SK-N-SH (cell line): ENCODE results near the gene IGSF3.

Experiments used
- CHD2 ChIP-seq: fragments of 150-350 bp; IDR thresholded peaks from 2 replicates; pipeline ENCODE4 v1.6.1; 2018; ENCODE audit warnings: low read length; ENCODE audit not compliant: partially characterized antibody
- CTCF ChIP-seq: fragments of 200-600 bp; sonication (generic); IDR thresholded peaks from 2 replicates; pipeline ENCODE4 v1.6.1; 2017; ENCODE audit warnings: antibody characterized with exemption, mild to moderate bottlenecking, moderate library complexity
- ELF1 ChIP-seq: IDR thresholded peaks from 2 replicates; pipeline ENCODE4 v1.4.0; 2012
- EP300 ChIP-seq, 2 experiments: IDR thresholded peaks; 2 replicates each; pipeline versions ENCODE4 v1.4.0 to v1.6.1; 2012; ENCODE audit warnings: borderline replicate concordance in 1 of 2, low read depth in 1 of 2, low read length in 1 of 2
- EZH2phosphoT487 ChIP-seq: fragments of 200-600 bp; sonication (generic); IDR thresholded peaks from 2 replicates; pipeline ENCODE4 v1.6.1; 2017; ENCODE audit warnings: low read depth, mixed run types, mild to moderate bottlenecking, antibody characterized with exemption, moderate library complexity, borderline replicate concordance
- FOSL2 ChIP-seq: IDR thresholded peaks from 2 replicates; pipeline ENCODE4 v1.4.0; 2012; ENCODE audit warnings: low read depth, mild to moderate bottlenecking, moderate library complexity, borderline replicate concordance
- IRF3 ChIP-seq: fragments of 150-350 bp; IDR thresholded peaks from 2 replicates; pipeline ENCODE4 v1.6.1; 2016; ENCODE audit warnings: mild to moderate bottlenecking, low read depth, low read length
- MXI1 ChIP-seq: IDR thresholded peaks from 2 replicates; pipeline ENCODE4 v1.6.1; 2012; ENCODE audit warnings: mild to moderate bottlenecking, low read depth, low read length, improper control_type of control experiment
- TAF1 ChIP-seq: IDR thresholded peaks from 2 replicates; pipeline ENCODE4 v1.6.1; 2012; ENCODE audit warnings: low read depth, mild to moderate bottlenecking, low read length, moderate library complexity, borderline replicate concordance
- TCF12 ChIP-seq: IDR thresholded peaks from 2 replicates; pipeline ENCODE4 v1.4.0; 2012
- TEAD4 ChIP-seq: IDR thresholded peaks from 2 replicates; pipeline ENCODE4 v1.4.0; 2012; ENCODE audit warnings: mild to moderate bottlenecking, borderline replicate concordance; ENCODE audit not compliant: insufficient read depth
- USF1 ChIP-seq: IDR thresholded peaks from 2 replicates; pipeline ENCODE4 v1.4.0; 2012; ENCODE audit warnings: low read depth, borderline replicate concordance
- USF2 ChIP-seq: fragments of 150-350 bp; IDR thresholded peaks from 2 replicates; pipeline ENCODE4 v1.6.1; 2017; ENCODE audit warnings: antibody characterized with exemption, low read length, low read depth, borderline replicate concordance

DNA sequence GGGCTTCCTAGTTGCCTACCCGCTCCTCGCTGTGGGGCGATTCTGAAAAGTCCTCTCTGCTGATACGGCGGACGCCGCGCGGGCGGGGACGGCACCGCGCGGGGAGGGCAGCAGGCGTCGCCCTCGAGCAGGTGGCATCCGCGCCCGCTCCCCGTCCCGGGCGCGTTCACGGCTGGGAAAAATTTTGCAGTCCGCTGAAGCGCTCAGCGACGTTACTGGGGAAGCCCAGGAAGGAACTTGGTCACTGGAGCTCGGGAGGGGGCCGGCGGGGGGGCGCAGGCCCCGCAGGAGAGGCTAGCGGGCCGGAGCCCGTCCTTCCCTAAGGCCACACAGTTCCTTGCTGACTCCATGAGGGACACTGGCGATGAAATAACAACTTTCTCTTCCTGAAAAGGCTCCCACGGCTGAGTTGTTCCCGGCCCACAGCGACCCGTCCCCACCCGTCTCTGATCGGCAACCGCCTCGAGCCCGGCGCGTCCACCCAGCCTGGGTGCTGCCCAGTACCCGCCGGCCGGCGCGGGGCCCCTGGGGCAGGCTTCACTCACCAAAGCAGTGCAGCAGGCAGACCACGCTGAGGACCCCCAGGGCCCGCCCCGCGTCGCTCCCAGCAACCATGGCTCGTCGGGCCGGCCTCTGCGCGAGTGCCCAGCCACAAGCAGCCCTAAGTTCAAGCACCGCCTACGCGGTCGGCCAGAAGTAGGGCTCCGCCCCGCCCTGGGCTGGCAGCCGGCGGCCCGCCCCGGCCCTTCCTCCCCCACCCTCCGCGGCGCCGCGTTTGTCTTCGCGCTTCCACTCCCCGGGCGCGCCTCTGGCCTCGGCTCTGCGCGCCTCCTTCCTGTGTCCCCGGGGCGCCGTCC, 96.9 kb downstream of the IGSF3 start, which contains the start of gene CD58:
- TF ChIP-seq CTCF (peak; percentile 64), EZH2phosphoT487 (no peak), TAF1 (0 out of 2 replicates have a peak, but pooled peaks have one; percentile 24), EP300 (IDR thresholded peaks at IDR 0.05; ENCODE audit: borderline replicate concordance in 1 of 2, low read depth in 1 of 2, low read length in 1 of 2) (no peak), MXI1 (peak; percentile 26; the same call in 1 of the 2 replicates), CHD2 (no peak), ELF1 (peak; percentile 8; the same call in 1 of the 2 replicates), FOSL2 (no peak), TCF12 (peak; percentile 23; the same call in 1 of the 2 replicates), USF2 (no peak), TEAD4 (peak; percentile 47; the same call in 1 of the 2 replicates), IRF3 (no peak), USF1 (no peak)
